Neural cell (in vitro differentiated cells): Measurements from ENCODE around the gene AMFR.

Experiments used
- EP300 ChIP-seq: fragments of 450-650 bp; conservative IDR thresholded peaks from 2 replicates; pipeline ENCODE4 v1.6.1; 2014; ENCODE audit warnings: antibody characterized with exemption, mild to moderate bottlenecking, moderate library complexity; ENCODE audit not compliant: poor library complexity, severe bottlenecking
- EZH2 ChIP-seq: fragments of 200-600, 300-800 bp; shearing (Covaris generic), sonication (generic); IDR thresholded peaks from 2 replicates; pipeline ENCODE4 v1.6.1; 2014; ENCODE audit warnings: antibody characterized with exemption, low read length, borderline replicate concordance, mild to moderate bottlenecking; ENCODE audit not compliant: insufficient read depth, poor library complexity, severe bottlenecking
- POLR2AphosphoS5 ChIP-seq: IDR thresholded peaks from 2 replicates; pipeline ENCODE4 v1.6.1; 2012
- RAD21 ChIP-seq: fragments of 450-650 bp; conservative IDR thresholded peaks from 2 replicates; pipeline ENCODE4 v1.6.1; 2014; ENCODE audit warnings: antibody characterized with exemption, mild to moderate bottlenecking, moderate library complexity
- SMC3 ChIP-seq: fragments of 450-650 bp; conservative IDR thresholded peaks from 2 replicates; pipeline ENCODE4 v1.6.1; 2014; ENCODE audit warnings: antibody characterized with exemption, mild to moderate bottlenecking, moderate library complexity; ENCODE audit not compliant: poor library complexity
- TAF1 ChIP-seq: IDR thresholded peaks from 2 replicates; pipeline ENCODE4 v1.6.1; 2012; ENCODE audit warnings: low read depth
- TF ChIP-seq, protein P1 (sequence below): fragments of 450-650 bp; IDR thresholded peaks from 2 replicates; pipeline ENCODE4 v1.5.1; 2014; ENCODE audit warnings: antibody characterized with exemption, mild to moderate bottlenecking, moderate library complexity; ENCODE audit not compliant: poor library complexity, severe bottlenecking
- TF ChIP-seq, protein P2 (sequence below): IDR thresholded peaks from 2 replicates; pipeline ENCODE4 v1.6.1; 2012; ENCODE audit warnings: borderline replicate concordance

DNA sequence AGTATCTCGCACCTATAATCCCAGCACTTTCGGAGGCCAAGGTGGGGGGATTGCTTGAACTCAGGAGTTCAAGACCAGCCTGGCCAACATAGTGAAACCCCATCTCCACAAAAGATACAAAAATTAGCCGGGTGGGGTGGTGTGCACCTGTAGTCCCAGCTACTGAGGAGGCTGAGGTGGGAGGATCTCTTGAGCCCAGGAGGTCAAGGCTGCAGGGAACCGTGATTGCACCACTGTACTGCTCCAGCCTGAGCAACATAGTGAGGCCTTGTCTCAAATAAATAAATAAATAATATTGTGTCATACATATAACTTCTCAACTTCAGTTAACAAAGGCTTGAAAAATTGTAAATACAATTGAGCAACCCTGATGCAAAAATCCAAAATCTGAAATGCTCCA, 8.2 kb downstream of the AMFR start:
- TF ChIP-seq, protein P1, sequence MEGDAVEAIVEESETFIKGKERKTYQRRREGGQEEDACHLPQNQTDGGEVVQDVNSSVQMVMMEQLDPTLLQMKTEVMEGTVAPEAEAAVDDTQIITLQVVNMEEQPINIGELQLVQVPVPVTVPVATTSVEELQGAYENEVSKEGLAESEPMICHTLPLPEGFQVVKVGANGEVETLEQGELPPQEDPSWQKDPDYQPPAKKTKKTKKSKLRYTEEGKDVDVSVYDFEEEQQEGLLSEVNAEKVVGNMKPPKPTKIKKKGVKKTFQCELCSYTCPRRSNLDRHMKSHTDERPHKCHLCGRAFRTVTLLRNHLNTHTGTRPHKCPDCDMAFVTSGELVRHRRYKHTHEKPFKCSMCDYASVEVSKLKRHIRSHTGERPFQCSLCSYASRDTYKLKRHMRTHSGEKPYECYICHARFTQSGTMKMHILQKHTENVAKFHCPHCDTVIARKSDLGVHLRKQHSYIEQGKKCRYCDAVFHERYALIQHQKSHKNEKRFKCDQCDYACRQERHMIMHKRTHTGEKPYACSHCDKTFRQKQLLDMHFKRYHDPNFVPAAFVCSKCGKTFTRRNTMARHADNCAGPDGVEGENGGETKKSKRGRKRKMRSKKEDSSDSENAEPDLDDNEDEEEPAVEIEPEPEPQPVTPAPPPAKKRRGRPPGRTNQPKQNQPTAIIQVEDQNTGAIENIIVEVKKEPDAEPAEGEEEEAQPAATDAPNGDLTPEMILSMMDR: no peak
- TF ChIP-seq, protein P2, sequence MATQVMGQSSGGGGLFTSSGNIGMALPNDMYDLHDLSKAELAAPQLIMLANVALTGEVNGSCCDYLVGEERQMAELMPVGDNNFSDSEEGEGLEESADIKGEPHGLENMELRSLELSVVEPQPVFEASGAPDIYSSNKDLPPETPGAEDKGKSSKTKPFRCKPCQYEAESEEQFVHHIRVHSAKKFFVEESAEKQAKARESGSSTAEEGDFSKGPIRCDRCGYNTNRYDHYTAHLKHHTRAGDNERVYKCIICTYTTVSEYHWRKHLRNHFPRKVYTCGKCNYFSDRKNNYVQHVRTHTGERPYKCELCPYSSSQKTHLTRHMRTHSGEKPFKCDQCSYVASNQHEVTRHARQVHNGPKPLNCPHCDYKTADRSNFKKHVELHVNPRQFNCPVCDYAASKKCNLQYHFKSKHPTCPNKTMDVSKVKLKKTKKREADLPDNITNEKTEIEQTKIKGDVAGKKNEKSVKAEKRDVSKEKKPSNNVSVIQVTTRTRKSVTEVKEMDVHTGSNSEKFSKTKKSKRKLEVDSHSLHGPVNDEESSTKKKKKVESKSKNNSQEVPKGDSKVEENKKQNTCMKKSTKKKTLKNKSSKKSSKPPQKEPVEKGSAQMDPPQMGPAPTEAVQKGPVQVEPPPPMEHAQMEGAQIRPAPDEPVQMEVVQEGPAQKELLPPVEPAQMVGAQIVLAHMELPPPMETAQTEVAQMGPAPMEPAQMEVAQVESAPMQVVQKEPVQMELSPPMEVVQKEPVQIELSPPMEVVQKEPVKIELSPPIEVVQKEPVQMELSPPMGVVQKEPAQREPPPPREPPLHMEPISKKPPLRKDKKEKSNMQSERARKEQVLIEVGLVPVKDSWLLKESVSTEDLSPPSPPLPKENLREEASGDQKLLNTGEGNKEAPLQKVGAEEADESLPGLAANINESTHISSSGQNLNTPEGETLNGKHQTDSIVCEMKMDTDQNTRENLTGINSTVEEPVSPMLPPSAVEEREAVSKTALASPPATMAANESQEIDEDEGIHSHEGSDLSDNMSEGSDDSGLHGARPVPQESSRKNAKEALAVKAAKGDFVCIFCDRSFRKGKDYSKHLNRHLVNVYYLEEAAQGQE: no peak
- TF ChIP-seq SMC3: no peak
- no peak for TF ChIP-seq POLR2AphosphoS5
- no peak for TF ChIP-seq TAF1
- no peak for TF ChIP-seq EP300
- TF ChIP-seq EZH2: no peak
- TF ChIP-seq RAD21: no peak
